Bladder microvascular endothelial cell (primary cell): ENCODE data around the gene PTPRB. TPM values are rescaled to one million over a fixed set of nuclear protein-coding genes. Genes with fewer than 3 reads are reported as not detected.

Experiments
- total RNA-seq: library from RNA; depleted of rRNA; stranded (reverse); fragments of >200 nt; gene quantifications from 2 replicates; pipeline ENCODE4 v1.2.3, GENCODE V29; 2014

The PTPRB gene
- 78.5 and 270 TPM in 2 replicates for total RNA-seq

DNA sequence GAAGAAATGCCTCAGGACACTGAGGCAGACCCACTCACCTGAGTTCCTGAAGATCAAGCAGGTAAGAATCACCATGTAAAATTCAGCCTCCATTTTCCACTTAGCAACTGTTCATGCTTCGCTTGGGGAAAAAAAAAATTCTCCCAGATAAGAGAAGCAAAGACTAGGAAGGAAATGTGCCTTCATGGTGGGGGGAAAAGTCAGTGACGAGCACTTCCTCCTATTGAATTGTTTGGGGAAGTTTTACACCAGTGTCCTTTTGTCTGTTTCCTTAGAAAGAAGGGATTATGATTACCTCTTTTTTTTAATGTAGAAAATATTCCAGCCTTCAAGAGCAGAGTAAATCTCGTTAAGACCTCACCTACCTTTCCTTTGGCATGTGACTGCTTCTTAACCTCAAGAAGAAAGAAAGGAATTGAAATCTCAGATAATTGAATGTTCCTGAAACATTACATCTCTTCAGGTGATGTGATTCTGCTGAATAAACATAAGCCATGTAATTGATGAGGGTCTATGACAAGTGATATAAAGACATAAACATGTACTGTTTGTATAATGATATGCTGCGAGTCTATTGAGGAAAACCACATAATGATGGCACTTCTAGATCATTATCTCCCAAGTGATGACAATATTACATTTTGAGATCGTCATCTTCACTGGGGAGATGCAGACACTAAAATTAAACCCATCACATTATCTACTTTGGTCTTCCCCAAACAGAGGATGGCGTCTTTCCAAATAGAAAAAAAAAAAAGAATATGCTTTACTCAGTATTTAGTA is at the start of gene PTPRB:
TSS of gene PTPRB (minus strand) at position 127 of the 783 bp plus-strand sequence. CDS start at position 93, 34 bp downstream.

